Stomach (tissue), 4 donors: ENCODE measurements around the gene COA5.

Experiments
- EP300 ChIP-seq: sonication (generic); formaldehyde crosslinking; IDR thresholded peaks from one replicate; pipeline ENCODE4 v1.6.1; 2017; ENCODE audit warnings: antibody characterized with exemption
- POLR2A ChIP-seq, 4 donors: fragments of 450-650 bp; IDR thresholded peaks; one replicate each; pipeline ENCODE4 v1.6.1; 2016; ENCODE audit warnings: antibody characterized with exemption in 4 of 4, control low read depth in 2 of 4, mild to moderate bottlenecking in 1 of 4, moderate library complexity in 1 of 4
- POLR2AphosphoS5 ChIP-seq, 3 donors: sonication (generic); formaldehyde crosslinking; IDR thresholded peaks; one replicate each; pipeline ENCODE4 v1.6.1; 2016; ENCODE audit warnings: antibody characterized with exemption in 3 of 3
- TF ChIP-seq, protein P1 (sequence below), 7 experiments: fragments of 450-650 bp in 4 of 7; fragments of 200-600 bp in 3 of 7; sonication (generic) in 3 of 7; IDR thresholded peaks; one replicate each; pipeline ENCODE4 v1.5.1; 2016 to 2019; ENCODE audit warnings: antibody characterized with exemption in 7 of 7, control low read depth in 2 of 7, mild to moderate bottlenecking in 1 of 7

DNA sequence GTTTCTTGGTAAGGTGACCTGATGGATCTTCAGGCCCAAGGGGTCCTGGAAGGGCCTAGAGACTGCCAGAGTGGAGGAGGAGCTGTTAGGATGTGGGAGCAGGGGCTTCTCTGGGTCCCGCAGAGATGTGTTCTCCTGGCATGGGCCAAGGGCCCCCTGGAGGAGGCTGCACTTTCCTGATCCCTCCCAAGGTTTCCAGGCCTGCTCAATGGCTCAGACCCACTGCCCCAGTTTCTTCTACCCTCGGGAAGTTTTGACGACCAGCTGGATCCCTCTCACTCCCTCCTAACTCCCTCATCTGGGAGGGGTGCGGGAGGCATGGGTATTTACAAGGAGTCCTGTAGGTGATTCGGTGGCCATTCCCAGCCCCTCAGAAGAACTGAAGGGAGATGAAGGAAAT is 36.1 kb downstream of the COA5 start:
- no peak for TF ChIP-seq POLR2A (IDR thresholded peaks at IDR 0.05)
- TF ChIP-seq, protein P1, sequence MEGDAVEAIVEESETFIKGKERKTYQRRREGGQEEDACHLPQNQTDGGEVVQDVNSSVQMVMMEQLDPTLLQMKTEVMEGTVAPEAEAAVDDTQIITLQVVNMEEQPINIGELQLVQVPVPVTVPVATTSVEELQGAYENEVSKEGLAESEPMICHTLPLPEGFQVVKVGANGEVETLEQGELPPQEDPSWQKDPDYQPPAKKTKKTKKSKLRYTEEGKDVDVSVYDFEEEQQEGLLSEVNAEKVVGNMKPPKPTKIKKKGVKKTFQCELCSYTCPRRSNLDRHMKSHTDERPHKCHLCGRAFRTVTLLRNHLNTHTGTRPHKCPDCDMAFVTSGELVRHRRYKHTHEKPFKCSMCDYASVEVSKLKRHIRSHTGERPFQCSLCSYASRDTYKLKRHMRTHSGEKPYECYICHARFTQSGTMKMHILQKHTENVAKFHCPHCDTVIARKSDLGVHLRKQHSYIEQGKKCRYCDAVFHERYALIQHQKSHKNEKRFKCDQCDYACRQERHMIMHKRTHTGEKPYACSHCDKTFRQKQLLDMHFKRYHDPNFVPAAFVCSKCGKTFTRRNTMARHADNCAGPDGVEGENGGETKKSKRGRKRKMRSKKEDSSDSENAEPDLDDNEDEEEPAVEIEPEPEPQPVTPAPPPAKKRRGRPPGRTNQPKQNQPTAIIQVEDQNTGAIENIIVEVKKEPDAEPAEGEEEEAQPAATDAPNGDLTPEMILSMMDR (IDR thresholded peaks at IDR 0.05): no peak
- no peak for TF ChIP-seq POLR2AphosphoS5 (IDR thresholded peaks at IDR 0.05)
- TF ChIP-seq EP300: no peak
